Calu3 (cell line): ENCODE measurements around the gene C1QTNF5. TPM values are rescaled to one million over a fixed set of nuclear protein-coding genes. Genes with fewer than 3 reads are reported as not detected.

ENCODE experiments used
- BruUV-seq: library from RNA; stranded (reverse); fragments of 400-500 nt; replicated peaks from 2 replicates; lab custom pipeline; 2021; lab: Mats Ljungman, UMichigan
- CTCF ChIA-PET: fragments of 300-600 bp; sonication (Branson Sonifier 250); formaldehyde crosslinking; loops from one replicate; lab custom pipeline; 2022; ENCODE audit warnings: antibody characterized with exemption; lab: Charles Lee
- DNase-seq: peaks from one replicate; pipeline ENCODE4 v3.0.0; 2022
- H3K27ac Mint-ChIP-seq: one replicate; pipeline ENCODE4 v1.8.0; 2022; ENCODE audit warnings: mixed read lengths; ENCODE audit not compliant: unreplicated experiment
- H3K27me3 Mint-ChIP-seq: one replicate; pipeline ENCODE4 v1.8.0; 2022; ENCODE audit warnings: mixed read lengths; ENCODE audit not compliant: unreplicated experiment
- H3K36me3 Mint-ChIP-seq: one replicate; pipeline ENCODE4 v1.8.0; 2022; ENCODE audit warnings: mild to moderate bottlenecking, moderate library complexity, mixed read lengths; ENCODE audit not compliant: insufficient read depth, unreplicated experiment
- H3K4me1 Mint-ChIP-seq: one replicate; pipeline ENCODE4 v1.8.0; 2022; ENCODE audit warnings: mild to moderate bottlenecking, low read depth, mixed read lengths; ENCODE audit not compliant: unreplicated experiment
- H3K4me3 Mint-ChIP-seq: one replicate; pipeline ENCODE4 v1.8.0; 2022; ENCODE audit warnings: mild to moderate bottlenecking, low read depth, moderate library complexity, mixed read lengths; ENCODE audit not compliant: unreplicated experiment
- H3K9me3 Mint-ChIP-seq: one replicate; pipeline ENCODE4 v1.8.0; 2022; ENCODE audit warnings: low read depth, mixed read lengths; ENCODE audit not compliant: unreplicated experiment
- intact Hi-C: fragments of 100-400 bp; cut with micrococcal nuclease; formaldehyde crosslinking; loops from one replicate; pipeline ENCODE4 v1.10.0; 2022; ENCODE audit not compliant: unreplicated experiment
- total RNA-seq: library from RNA; stranded (reverse); gene quantifications from 2 replicates; pipeline ENCODE4 v1.2.3, GENCODE V29; 2022
- TF ChIP-seq, protein P1 (sequence below): fragments of 200-600 bp; IDR thresholded peaks from one replicate; pipeline ENCODE4 v1.8.0; 2022; ENCODE audit warnings: antibody characterized with exemption; ENCODE audit not compliant: unreplicated experiment

The C1QTNF5 gene
- total RNA-seq, 1 experiment from 2014 or later, result not detected

DNA sequence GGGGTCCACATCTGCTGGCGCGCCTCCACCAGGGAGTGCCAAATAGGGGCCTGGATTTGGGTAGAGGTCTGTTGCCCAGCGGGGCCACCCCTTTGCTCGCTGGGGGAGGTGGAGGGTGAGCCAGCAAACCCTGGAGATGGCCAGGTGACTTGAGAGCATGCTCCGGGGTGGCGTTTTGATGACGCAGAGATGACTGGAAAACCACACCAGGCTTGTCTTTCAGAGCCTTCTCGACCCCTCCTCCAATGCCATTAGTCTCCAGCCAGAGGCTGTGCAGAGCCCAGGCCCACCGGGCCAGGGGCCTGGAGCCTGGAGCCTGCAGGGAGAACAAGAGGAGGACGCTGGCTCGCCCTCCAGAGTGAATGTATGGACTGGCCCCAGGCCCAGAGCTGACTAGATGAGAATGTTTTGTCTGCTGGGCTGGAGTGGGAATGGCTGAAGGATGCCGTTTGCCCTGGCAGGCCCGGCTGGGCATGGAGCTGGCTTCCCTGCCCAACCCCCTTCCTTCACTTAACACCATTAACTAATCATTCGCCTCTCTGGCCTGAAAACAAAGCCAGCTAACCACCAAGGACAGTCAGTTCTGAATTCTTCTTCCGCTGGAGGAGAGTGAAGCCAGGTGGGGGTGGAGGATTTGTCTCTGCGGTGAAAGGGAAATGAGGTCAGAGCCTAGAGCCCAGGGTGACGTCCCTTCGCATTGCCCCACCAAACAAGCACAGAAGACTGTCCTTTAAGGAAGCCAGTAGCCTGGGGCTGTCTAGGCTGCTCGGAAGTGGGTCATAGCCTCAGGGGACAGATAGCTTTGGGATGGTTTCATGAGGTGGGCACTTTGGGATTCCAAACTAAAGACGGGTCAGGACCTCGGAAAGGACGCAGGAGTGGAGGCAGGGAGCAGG lies 22.2 kb downstream of the C1QTNF5 start:
- no peak overlapping the region for H3K27ac Mint-ChIP-seq
- peaks cover 21% of the 10 kb centered on the region for H3K27me3 Mint-ChIP-seq
- intact Hi-C loops, result no loop called here
- CTCF ChIA-PET, result no interaction called here
- BruUV-seq, result no TSS peak
- H3K9me3 Mint-ChIP-seq, result no peaks in the 10 kb centered on the region
- H3K36me3 Mint-ChIP-seq, result peaks cover 17% of the 10 kb centered on the region
- H3K4me3 Mint-ChIP-seq, result no peak overlapping the region
- TF ChIP-seq, protein P1, sequence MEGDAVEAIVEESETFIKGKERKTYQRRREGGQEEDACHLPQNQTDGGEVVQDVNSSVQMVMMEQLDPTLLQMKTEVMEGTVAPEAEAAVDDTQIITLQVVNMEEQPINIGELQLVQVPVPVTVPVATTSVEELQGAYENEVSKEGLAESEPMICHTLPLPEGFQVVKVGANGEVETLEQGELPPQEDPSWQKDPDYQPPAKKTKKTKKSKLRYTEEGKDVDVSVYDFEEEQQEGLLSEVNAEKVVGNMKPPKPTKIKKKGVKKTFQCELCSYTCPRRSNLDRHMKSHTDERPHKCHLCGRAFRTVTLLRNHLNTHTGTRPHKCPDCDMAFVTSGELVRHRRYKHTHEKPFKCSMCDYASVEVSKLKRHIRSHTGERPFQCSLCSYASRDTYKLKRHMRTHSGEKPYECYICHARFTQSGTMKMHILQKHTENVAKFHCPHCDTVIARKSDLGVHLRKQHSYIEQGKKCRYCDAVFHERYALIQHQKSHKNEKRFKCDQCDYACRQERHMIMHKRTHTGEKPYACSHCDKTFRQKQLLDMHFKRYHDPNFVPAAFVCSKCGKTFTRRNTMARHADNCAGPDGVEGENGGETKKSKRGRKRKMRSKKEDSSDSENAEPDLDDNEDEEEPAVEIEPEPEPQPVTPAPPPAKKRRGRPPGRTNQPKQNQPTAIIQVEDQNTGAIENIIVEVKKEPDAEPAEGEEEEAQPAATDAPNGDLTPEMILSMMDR, result no peak
- H3K4me1 Mint-ChIP-seq, result no peaks in the 10 kb centered on the region
- DNase-seq, result no peak

DNA sequence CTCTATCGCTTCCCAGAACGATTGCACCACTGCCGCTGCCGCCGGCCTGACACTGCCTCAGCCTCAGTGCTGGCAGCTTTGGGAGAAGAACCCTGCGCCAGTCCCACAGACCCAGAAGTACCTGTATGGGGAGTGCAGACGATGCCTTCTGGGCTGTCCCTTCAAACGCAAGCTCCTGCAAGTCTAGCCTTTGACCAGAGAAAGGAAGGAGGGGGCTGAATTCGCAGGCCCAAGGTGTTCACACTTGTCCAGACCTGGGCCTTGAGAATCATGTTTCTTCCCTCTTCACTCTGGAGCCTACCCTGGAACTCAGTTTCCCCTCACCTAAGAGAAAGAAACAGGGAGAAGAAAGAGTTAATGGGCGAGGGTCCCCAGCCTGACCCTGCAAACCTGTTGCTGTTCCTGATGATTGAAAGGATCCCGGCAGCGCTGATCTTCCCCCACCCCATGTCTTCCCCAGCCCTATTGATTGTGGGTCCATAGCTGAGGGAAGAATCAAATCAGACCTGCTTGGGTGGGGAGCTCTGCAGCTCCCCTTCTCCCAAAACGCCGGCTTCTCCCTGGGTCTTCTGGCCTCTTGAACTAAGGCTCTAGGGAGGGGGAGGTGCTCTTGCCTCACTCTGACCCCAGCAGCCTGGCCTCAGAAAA lies 23.0 kb downstream of the C1QTNF5 start:
- no peak overlapping the region for H3K4me3 Mint-ChIP-seq
- TF ChIP-seq, protein P1, result no peak
- H3K36me3 Mint-ChIP-seq, result peaks cover 17% of the 10 kb centered on the region
- peaks cover 21% of the 10 kb centered on the region for H3K27me3 Mint-ChIP-seq
- BruUV-seq, result no TSS peak
- CTCF ChIA-PET, result no interaction called here
- intact Hi-C loops, result no loop called here
- H3K27ac Mint-ChIP-seq, result no peak overlapping the region
- no peaks in the 10 kb centered on the region for H3K4me1 Mint-ChIP-seq
- DNase-seq, result no peak
- no peaks in the 10 kb centered on the region for H3K9me3 Mint-ChIP-seq

DNA sequence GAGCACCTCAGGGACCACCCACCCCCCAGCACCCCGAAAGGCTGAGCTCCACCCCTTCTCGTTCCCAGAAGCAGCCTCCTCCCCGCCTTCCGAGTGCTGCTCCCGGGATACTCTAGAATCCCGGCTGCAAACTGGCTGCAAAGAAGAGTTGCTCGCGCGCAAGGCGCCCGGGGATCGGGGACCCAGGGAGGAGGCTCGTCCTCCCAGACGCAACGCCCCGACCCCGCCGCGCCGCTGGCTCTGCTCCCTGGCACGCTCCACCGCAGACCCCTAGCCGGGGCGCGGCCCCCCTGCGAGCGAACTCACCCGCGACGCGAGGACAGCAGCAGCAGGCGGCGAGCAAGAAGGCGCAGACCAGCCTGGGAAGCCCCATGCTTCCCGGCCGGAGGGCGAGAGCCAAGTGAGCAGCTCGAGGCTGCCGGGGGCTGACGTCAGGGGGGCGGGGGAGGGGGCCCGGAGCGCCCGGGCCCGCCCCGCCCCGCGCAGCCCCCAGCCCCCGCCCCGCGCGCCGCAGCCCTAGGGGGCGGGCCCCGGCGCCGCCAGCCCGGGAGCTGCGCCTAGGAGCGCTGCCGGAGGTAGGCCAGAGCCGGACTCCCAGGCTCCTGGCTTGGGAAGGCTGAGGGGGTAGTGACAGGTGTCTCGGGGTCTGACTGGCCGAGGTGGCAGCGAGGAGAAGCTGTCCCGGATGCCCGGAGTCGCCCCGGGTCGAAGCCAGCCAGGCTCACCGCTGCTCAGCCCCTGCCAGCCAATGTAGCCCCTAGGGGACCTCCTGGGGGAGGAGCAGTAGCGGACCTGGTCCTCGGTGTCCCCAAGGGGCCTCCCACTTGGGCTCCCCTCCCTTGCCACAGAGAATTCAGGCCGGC lies 23.7 kb downstream of the C1QTNF5 start, which contains the start of gene MCAM:
Gene MCAM, minus strand, starts transcription at position 402 of the 863 bp plus-strand sequence. Its CDS starts 29 bp downstream, at position 373.
- Mint-ChIP-seq H3K27me3 (peaks cover 21% of the 10 kb centered on the region), H3K4me3 (peak within 1 kb of the TSS; percentile 68), H3K9me3 (no peaks in the 10 kb centered on the region), H3K4me1 (no peaks in the 10 kb centered on the region), H3K27ac (no peak within 1 kb of the TSS), H3K36me3 (peaks cover 17% of the 10 kb centered on the region)
- no TSS peak for BruUV-seq
- intact Hi-C loops, result no loop called here
- no peak for DNase-seq
- CTCF ChIA-PET, result no interaction called here
- TF ChIP-seq, protein P1, result no peak
